Inflammatory macrophage treated with lipopolysaccharide for 1 hour (primary cell): ENCODE data around the gene HOXB3.
A peak's percentile ranks its signal among the peaks of the same experiment; 100 is the strongest.

ENCODE experiments used
- DNase-seq, 2 donors: peaks; one replicate each; pipeline ENCODE4 v3.0.0-alpha.2; 2020 to 2022

HOXB3 gene

DNA sequence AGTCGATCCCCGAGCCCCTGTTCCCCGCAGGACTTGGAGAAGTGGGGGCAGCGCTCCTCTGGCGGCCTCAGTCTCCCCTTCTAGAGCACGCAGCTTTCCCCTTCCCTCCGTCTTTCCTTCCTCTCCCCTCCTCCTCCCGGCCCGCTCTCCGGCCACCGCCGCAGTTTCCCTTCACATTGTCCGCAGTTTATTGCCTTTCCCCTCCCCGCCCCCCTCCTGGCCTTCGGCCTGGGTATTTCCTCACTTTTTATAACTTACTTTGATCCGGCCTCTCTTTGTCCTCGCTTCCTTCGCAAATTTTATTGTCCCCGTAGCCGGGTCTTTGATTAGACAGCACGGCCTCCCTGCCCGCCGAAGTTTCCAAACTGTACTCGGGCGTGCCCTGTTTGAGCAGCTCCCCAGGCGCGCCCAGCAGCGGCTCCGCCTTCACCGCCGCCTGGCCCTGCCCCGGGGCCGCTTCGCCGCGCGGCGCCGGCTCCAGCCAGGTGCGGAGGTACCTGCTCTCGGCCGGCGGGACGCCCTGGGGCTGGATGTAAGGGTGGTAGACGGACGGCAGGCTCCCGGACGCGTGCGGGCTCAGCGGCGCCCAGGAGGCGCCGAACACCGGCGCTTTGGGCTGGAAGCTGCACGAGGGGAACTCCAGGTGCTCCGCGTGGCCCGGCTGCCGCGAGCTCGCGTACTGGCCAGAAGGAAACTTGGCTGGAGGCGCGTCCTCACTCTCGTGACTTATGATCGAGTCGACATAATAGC lies 35.6 kb upstream of the HOXB3 start:
- no peak for DNase-seq

DNA sequence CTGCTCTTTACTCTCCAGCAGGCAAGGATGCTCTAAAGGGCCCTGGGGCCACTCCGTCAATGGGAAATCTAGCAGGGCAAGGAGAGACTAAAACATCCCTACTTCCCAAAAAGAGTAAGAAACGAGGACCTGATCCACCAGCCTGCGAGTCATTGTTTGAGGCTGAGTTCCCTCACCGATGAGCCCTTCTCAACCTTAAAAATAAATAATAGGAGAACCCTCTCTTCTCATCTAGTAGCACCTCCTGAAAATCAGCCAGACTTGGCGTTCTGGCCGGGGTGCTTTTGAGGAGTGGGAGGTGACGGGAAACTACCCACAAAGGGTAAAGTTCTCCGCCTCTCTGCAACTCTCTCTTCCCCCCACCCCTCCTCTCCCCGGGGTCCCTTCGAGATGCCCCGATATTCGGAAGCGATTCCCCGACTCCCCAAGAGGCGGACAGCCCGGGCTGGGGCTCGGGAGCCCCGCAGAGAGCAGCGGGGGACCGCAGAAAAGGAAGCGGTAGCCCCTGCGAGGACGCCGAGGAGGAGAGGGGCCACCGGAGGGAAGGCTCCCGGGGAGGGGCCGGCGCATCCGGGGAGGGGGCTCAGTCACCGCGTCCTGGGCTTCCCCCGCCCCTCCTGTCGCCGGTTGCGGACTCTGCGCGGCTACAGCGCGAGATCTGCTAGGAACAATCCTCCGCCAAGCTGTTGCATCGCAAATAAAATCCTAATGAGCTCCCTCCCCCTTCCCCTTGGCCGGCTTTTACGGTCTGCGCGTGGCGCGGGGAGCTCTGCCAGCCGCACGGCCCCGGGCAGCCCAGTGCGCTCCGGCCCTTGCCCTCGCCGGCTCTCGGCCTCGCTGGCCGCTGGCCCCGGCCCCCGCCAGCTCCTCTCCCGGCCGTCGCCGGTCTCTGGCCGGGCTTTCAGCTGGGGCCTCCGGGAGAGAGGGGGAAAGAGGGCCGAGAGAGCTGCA lies 34.8 kb upstream of the HOXB3 start:
- DNase-seq: no peak

DNA sequence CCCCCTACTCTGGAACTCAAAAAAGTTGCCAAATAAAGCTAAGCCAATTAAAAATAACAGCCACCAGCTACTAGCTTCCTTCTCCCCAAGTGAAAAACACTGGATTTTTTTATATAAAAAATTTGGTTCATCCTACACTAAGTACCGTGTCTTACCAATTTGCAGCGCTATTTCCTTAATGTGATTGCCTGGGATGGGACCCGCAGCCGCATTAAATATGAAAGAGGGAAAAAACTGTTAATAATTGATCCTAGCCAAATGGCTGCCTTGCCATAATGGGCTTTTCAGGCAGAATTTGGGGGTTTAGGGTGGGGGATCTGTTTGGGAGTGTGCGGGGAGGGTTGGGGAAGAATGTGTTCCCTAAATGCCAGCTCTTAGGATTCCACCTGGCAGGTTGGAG lies 34.1 kb upstream of the HOXB3 start:
- DNase-seq: no peak

DNA sequence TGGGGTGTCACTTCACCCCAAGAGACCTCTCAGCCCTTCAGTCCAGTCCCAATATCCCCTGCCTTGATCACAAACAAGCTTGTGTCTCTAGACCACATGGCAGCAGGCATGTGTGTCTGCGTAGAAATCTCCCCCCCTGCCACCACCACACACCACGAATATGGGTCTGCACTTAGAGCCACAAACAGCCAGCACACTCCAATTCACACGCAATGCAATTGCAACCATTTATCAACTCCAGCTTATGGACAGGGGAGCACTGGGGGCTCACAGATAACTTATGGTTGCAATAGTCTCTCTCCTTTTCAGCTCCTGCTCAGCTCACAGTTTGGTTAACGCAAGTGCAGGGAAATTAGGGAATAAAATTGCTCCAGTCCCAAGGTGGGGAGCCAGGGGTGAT lies 33.5 kb upstream of the HOXB3 start:
- DNase-seq: no peak

DNA sequence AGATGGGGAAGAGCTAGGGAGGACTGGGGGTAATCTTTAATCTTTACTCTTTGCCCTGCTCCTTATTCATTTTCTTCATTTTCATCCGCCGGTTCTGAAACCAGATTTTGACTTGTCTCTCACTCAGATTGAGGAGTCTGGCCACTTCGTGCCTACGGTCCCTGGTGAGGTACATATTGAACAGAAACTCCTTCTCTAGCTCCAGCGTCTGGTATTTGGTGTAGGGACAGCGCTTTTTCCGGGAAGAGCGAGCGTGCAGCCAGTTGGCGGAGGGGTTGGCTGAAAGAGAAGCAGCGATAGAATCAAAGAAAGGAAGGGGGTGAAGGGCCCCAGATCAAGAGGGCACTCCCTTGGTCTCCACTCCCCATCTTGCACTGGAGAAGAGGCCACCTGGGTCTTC lies 32.8 kb upstream of the HOXB3 start:
- DNase-seq: no peak

- DNase-seq: no peak
These were observed 31.7 kb upstream of the HOXB3 start for GRCh38 chr17:48621410-48622392.

- DNase-seq: no peak
These were observed 30.6 kb upstream of the HOXB3 start for GRCh38 chr17:48620461-48621139.

DNA sequence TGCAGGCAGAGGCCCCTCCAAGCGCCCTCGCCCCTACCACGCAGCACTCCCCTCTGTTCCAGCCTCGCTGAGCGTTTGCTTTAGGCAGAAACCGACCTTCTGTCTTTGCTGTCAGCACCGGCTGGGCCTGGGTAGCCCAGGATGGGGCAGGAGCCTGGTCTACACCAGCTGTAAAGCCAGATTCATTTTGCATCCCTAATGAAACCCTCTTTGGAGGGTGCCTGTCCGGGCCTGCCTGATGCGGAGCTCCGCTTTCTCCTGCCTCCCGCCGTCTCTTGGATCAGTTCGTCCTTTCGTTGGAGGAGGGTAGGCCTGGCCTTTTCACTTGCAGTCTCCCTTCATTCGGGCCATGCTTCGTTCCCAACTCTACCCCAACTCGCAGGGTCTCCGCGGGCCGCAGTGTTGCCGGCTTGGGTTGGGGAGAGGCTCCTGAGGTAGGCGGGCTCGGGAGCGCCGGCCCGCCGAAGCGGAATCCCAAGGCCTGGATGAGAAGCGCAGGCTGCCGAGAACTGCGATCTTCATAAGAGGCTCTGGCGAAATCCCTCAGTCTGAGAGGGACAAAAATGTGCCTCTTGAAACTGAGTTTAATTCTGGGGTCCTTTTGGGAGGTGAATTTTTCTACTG lies 29.9 kb upstream of the HOXB3 start:
- no peak for DNase-seq

- DNase-seq: peak; percentile 65 to 94
These were observed 28.3 kb upstream of the HOXB3 start for GRCh38 chr17:48618256-48618896.

GRCh38 chr17:48617471-48618255 lies 27.6 kb upstream of the HOXB3 start:
- no peak for DNase-seq

- no peak for DNase-seq
These were observed 26.9 kb upstream of the HOXB3 start for GRCh38 chr17:48616717-48617470.

- DNase-seq: no peak
These were observed 26.1 kb upstream of the HOXB3 start for GRCh38 chr17:48615963-48616716.

DNA sequence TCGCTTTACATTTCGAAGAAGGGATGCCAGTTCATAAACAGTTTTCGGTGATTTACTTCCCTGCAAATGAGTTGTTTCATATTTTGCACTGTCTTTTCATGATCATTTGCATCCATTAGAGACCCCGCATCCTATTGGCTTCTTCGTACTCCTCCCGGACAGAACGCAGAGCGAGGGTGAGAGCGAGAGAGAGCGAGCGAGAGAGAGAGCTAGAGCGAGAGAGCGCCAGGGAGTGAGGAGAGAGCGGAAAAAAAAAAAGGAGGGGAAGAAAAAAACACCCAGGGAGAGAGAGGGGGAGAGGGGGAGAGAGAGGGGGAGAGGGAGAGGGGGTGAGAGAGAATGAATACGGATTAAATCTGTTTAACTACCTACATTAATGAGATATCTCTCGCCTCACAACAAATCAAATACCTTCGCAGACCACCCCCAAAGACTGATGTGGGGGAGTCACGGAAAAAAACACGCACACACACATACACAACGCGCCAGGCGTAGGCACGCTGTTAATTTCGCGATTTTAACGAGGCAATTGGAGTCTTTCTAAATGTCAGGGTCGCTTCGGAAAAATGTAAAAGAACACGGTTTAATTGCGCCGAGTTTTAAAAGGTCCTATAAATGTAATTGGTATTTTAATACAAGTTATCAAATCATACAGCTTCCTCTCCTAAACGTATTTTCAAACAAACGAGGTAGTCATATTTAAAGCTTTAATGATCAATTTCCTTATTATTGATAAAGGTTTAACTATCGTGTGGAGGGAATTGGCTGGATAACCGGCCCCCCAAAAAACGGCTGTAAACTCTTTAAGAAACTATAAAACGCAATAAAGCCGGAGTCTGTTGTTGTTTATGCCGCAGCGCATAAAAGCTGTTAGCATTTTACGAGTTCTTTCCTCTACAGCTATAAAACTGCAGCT lies 25.3 kb upstream of the HOXB3 start, which contains the start of gene HOXB8:
Gene HOXB8, minus strand, starts transcription at position 246 of the 916 bp plus-strand sequence. CDS start 588 bp downstream, outside the sequence.
- no peak for DNase-seq

DNA sequence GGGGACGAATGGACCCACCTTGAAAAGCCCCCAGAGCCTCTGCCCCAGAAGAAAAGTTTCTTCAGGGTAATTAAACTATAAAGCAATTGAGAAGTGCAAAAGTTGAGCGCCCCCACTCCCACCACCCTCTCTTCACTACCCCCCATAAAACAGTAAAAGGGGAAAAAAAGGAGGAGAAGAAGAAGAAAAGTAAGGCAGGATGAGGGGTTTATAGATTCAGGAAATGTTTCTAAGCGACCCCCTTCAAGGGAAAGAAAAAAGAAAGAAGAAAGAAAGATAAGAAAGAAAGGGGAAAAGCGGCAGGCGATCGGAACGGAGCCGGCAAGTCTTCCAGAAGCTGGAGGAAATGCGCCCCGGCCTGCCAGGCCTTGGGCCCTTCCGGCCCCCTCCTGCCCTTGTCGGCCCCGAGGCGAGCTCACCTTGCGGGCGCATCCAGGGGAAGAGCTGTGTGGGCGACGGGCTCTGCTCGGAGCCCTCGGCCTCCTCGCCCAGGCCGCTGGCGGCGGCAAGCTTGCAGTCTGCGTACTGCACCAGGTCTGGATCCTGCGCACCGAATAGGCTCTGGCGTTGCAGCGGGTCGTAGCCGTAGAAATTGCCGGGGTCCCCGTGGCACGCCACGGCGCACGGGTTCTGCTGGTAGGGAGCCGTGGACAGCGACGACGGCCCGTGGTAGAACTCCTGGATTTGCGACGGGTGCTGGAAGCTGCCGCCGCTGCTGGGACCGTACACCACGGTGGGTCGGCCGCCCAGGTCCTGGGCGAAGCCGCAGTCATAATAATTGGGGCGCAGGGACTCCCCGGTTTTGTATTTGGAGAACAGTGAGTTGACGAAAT lies 24.0 kb upstream of the HOXB3 start:
- no peak for DNase-seq

- DNase-seq: peak in 1 of 2 donors; percentile 27
These were observed 23.0 kb upstream of the HOXB3 start for GRCh38 chr17:48612854-48613691.

- DNase-seq: no peak
These were observed 22.4 kb upstream of the HOXB3 start for GRCh38 chr17:48612456-48612853.
